GM12801 (cell line): ENCODE results near the gene ITGBL1.

ENCODE experiments used
- TF ChIP-seq, protein P1 (sequence below): IDR thresholded peaks from one replicate; pipeline ENCODE4 v1.5.1; 2011; ENCODE audit warnings: control low read depth; ENCODE audit not compliant: insufficient read length; ENCODE audit errors: extremely low read depth

ITGBL1 gene

GRCh38 chr13:101649488-101650126 lies 197.1 kb downstream of the ITGBL1 start:
- TF ChIP-seq, protein P1, sequence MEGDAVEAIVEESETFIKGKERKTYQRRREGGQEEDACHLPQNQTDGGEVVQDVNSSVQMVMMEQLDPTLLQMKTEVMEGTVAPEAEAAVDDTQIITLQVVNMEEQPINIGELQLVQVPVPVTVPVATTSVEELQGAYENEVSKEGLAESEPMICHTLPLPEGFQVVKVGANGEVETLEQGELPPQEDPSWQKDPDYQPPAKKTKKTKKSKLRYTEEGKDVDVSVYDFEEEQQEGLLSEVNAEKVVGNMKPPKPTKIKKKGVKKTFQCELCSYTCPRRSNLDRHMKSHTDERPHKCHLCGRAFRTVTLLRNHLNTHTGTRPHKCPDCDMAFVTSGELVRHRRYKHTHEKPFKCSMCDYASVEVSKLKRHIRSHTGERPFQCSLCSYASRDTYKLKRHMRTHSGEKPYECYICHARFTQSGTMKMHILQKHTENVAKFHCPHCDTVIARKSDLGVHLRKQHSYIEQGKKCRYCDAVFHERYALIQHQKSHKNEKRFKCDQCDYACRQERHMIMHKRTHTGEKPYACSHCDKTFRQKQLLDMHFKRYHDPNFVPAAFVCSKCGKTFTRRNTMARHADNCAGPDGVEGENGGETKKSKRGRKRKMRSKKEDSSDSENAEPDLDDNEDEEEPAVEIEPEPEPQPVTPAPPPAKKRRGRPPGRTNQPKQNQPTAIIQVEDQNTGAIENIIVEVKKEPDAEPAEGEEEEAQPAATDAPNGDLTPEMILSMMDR = no peak

DNA sequence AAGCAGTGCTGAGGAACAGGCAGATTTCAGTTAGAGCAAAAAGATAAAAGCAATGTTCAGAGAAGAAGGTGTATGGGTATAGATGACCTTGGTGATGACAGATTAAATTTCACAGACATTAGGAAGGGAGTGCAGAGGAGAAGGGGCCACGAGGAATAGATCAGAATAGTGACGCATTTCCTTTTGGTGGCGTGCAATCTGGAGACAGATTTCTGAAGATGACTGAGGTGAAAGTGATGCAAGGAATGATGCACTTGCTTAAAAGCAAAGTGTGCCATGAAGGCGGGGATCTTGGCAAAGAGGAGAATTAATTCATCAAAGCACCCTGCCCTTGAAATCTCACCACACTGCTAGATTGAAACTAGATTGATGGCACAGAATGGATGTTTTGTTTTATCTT lies 202.4 kb downstream of the ITGBL1 start:
- TF ChIP-seq, protein P1 = no peak

GRCh38 chr13:101655435-101655834 lies 203.0 kb downstream of the ITGBL1 start:
- TF ChIP-seq, protein P1 = no peak

GRCh38 chr13:101660711-101661110 lies 208.2 kb downstream of the ITGBL1 start:
- TF ChIP-seq, protein P1 = no peak

- TF ChIP-seq, protein P1 = no peak
Observed at GRCh38 chr13:101661839-101662238, 209.4 kb downstream of the ITGBL1 start.

- TF ChIP-seq, protein P1 = no peak
Observed at GRCh38 chr13:101673360-101674105, 221.1 kb downstream of the ITGBL1 start.

GRCh38 chr13:101681834-101682233 lies 229.4 kb downstream of the ITGBL1 start:
- TF ChIP-seq, protein P1 = no peak
